GM23338 (cell line): ENCODE data around the gene CEP70. TPM values are rescaled to one million over a fixed set of nuclear protein-coding genes. Genes with fewer than 3 reads are reported as not detected.

Experiments
- ATAC-seq: fragments of 200-7000 bp; cut with Tn5 transposase; 3 replicates; pipeline ENCODE4 v1.9.1; 2020
- DNase-seq: peaks from one replicate; pipeline ENCODE4 v3.0.0-alpha.2; 2015; ENCODE audit warnings: low spot score
- H2AFZ ChIP-seq: fragments of 200-600 bp; sonication (generic); 2 replicates; pipeline ENCODE4 v1.8.0; 2016; ENCODE audit warnings: antibody characterized with exemption, mild to moderate bottlenecking, moderate library complexity
- H3F3A ChIP-seq: fragments of 200-600 bp; sonication (generic); replicated peaks from 2 replicates; pipeline ENCODE4 v1.8.0; 2017; ENCODE audit warnings: antibody characterized with exemption, mixed run types, low read depth
- H3K27ac ChIP-seq: fragments of 200-600 bp; sonication (generic); 2 replicates; pipeline ENCODE4 v1.6.1; 2016; ENCODE audit warnings: low read depth
- H3K27me3 ChIP-seq: fragments of 200-600 bp; sonication (generic); 2 replicates; pipeline ENCODE4 v1.8.0; 2016; ENCODE audit warnings: mild to moderate bottlenecking, mixed run types, moderate library complexity; ENCODE audit not compliant: insufficient read depth
- H3K36me3 ChIP-seq: fragments of 200-600 bp; sonication (generic); 2 replicates; pipeline ENCODE4 v1.8.0; 2016; ENCODE audit warnings: mild to moderate bottlenecking; ENCODE audit not compliant: insufficient read depth
- H3K4me1 ChIP-seq: fragments of 200-600 bp; sonication (generic); 2 replicates; pipeline ENCODE4 v1.8.0; 2016; ENCODE audit warnings: mild to moderate bottlenecking, moderate library complexity; ENCODE audit not compliant: insufficient read depth
- H3K4me2 ChIP-seq: fragments of 200-600 bp; sonication (generic); 2 replicates; pipeline ENCODE4 v1.7.1; 2017; ENCODE audit warnings: mixed run types
- H3K4me3 ChIP-seq: fragments of 200-600 bp; sonication (generic); 2 replicates; pipeline ENCODE4 v1.6.1; 2016; ENCODE audit warnings: mixed run types
- H3K79me2 ChIP-seq: fragments of 200-600 bp; sonication (generic); replicated peaks from 2 replicates; pipeline ENCODE4 v1.8.0; 2017; ENCODE audit warnings: mild to moderate bottlenecking; ENCODE audit not compliant: insufficient read depth
- H3K9me2 ChIP-seq: fragments of 200-600 bp; sonication (generic); 2 replicates; pipeline ENCODE4 v1.8.0; 2017; ENCODE audit not compliant: insufficient read depth
- H4K20me1 ChIP-seq: fragments of 200-600 bp; sonication (generic); replicated peaks from 2 replicates; pipeline ENCODE4 v1.8.0; 2017; ENCODE audit warnings: mild to moderate bottlenecking; ENCODE audit not compliant: insufficient read depth
- H3K27ac Mint-ChIP-seq: 2 replicates; pipeline ENCODE4 v1.8.0; 2020; ENCODE audit warnings: inconsistent platforms, mild to moderate bottlenecking, moderate library complexity, mixed read lengths
- H3K27me3 Mint-ChIP-seq: 3 replicates; pipeline ENCODE4 v1.8.0; 2022; ENCODE audit warnings: low read depth, mild to moderate bottlenecking, moderate library complexity, mixed read lengths, inconsistent platforms; ENCODE audit not compliant: insufficient read depth, poor library complexity
- H3K36me3 Mint-ChIP-seq: 3 replicates; pipeline ENCODE4 v1.8.0; 2021; ENCODE audit warnings: low read depth, mild to moderate bottlenecking, inconsistent platforms, moderate library complexity, mixed read lengths
- H3K4me1 Mint-ChIP-seq: 3 replicates; pipeline ENCODE4 v1.8.0; 2020; ENCODE audit warnings: mild to moderate bottlenecking, inconsistent platforms, mixed read lengths
- H3K4me3 Mint-ChIP-seq: 3 replicates; pipeline ENCODE4 v1.8.0; 2021; ENCODE audit warnings: moderate library complexity, mild to moderate bottlenecking, inconsistent platforms, mixed read lengths
- H3K9me3 Mint-ChIP-seq: 3 replicates; pipeline ENCODE4 v1.8.0; 2020; ENCODE audit warnings: moderate library complexity, mild to moderate bottlenecking, inconsistent platforms, mixed read lengths
- CREB1 ChIP-seq: fragments of 250-450 bp; sonication (Bioruptor Pico); IDR thresholded peaks from 2 replicates; pipeline ENCODE4 v1.5.0; 2020; ENCODE audit warnings: low read depth, mild to moderate bottlenecking, moderate library complexity
- EZH2 ChIP-seq: fragments of 200-600 bp; sonication (generic); IDR thresholded peaks from one replicate; pipeline ENCODE4 v1.8.0; 2017; ENCODE audit warnings: antibody characterized with exemption, mild to moderate bottlenecking, low read depth; ENCODE audit not compliant: unreplicated experiment
- EZH2phosphoT487 ChIP-seq: fragments of 200-600 bp; sonication (generic); IDR thresholded peaks from one replicate; pipeline ENCODE4 v1.8.1; 2018; ENCODE audit warnings: antibody characterized with exemption; ENCODE audit not compliant: unreplicated experiment
- JUNB ChIP-seq: IDR thresholded peaks from one replicate; pipeline ENCODE4 v1.6.1; 2016; ENCODE audit warnings: antibody characterized with exemption; ENCODE audit not compliant: unreplicated experiment
- NANOG ChIP-seq: IDR thresholded peaks from 2 replicates; pipeline ENCODE4 v1.6.1; 2016; ENCODE audit warnings: antibody characterized with exemption, borderline replicate concordance
- POLR2AphosphoS5 ChIP-seq: IDR thresholded peaks from 2 replicates; pipeline ENCODE4 v1.6.1; 2016; ENCODE audit warnings: antibody characterized with exemption, low read depth
- REST ChIP-seq: IDR thresholded peaks from one replicate; pipeline ENCODE4 v1.6.1; 2018; ENCODE audit warnings: antibody characterized with exemption; ENCODE audit not compliant: unreplicated experiment
- STAT1 ChIP-seq: IDR thresholded peaks from one replicate; pipeline ENCODE4 v1.6.1; 2016; ENCODE audit warnings: antibody characterized with exemption; ENCODE audit not compliant: unreplicated experiment
- ZNF114 ChIP-seq: fragments of 250-450 bp; sonication (Bioruptor Pico); IDR thresholded peaks from 2 replicates; pipeline ENCODE4 v1.5.0; 2020; ENCODE audit warnings: mild to moderate bottlenecking, moderate library complexity
- ZNF331 ChIP-seq: fragments of 250-450 bp; sonication (Bioruptor Pico); IDR thresholded peaks from 2 replicates; pipeline ENCODE4 v1.5.0; 2020; ENCODE audit warnings: low read depth, mild to moderate bottlenecking, moderate library complexity
- ZNF462 ChIP-seq: fragments of 250-450 bp; sonication (Bioruptor Pico); IDR thresholded peaks from 2 replicates; pipeline ENCODE4 v1.5.0; 2020; ENCODE audit warnings: mild to moderate bottlenecking, moderate library complexity
- polyA plus RNA-seq: library from polyadenylated mRNA; unstranded; fragments of >200 nt; fragmentation: Nextera tagmentation; extraction: Ambion mirVana; gene quantifications from 2 replicates; pipeline ENCODE4 v1.2.1, GENCODE V29; 2016
- total RNA-seq: library from RNA; depleted of rRNA; stranded (reverse); fragments of >200 nt; shearing (Covaris generic); gene quantifications from 2 replicates; pipeline ENCODE4 v1.2.3, GENCODE V29; 2014
- TF ChIP-seq, protein P1 (sequence below), 2 experiments: fragments of 200-600 bp in 1 of 2; sonication (generic) in 1 of 2; conservative IDR thresholded peaks; 2 replicates each; pipeline versions ENCODE4 v1.5.1 to v1.6.1; 2016 to 2017; ENCODE audit warnings: antibody characterized with exemption in 2 of 2, low read depth in 2 of 2, mild to moderate bottlenecking in 2 of 2, moderate library complexity in 1 of 2
- TF ChIP-seq, protein P2 (sequence below): IDR thresholded peaks from 2 replicates; pipeline ENCODE4 v1.6.1; 2016; ENCODE audit warnings: antibody characterized with exemption

CEP70 gene
- total and polyA plus RNA-seq, 2 experiments from 2014 or later: 28.8 to 31.4 TPM

- no peaks in the 10 kb centered on the region for H3K9me3 Mint-ChIP-seq
- Histone ChIP-seq H3K4me3 (no peak overlapping the region), H4K20me1 (no peaks in the 10 kb centered on the region), H3K4me1 (no peaks in the 10 kb centered on the region), H3K27me3 (no peaks in the 10 kb centered on the region), H3K9me2 (no peaks in the 10 kb centered on the region), H3K4me2 (no peak overlapping the region), H3K27ac (no peak overlapping the region), H3K79me2 (no peaks in the 10 kb centered on the region), H3K36me3 (no peaks in the 10 kb centered on the region), H2AFZ (no peak overlapping the region), H3F3A (no peaks in the 10 kb centered on the region)
- H3K36me3 Mint-ChIP-seq: no peaks in the 10 kb centered on the region
- DNase-seq (no peak), ATAC-seq (no peak)
- peaks cover 8% of the 10 kb centered on the region for H3K4me1 Mint-ChIP-seq
- no peak overlapping the region for H3K4me3 Mint-ChIP-seq
- H3K27me3 Mint-ChIP-seq: no peaks in the 10 kb centered on the region
- TF ChIP-seq EZH2phosphoT487 (no peak), STAT1 (no peak), EZH2 (no peak), ZNF114 (CRISPR knock-in tag) (no peak), POLR2AphosphoS5 (no peak), JUNB (no peak), ZNF331 (no peak), NANOG (no peak), CREB1 (no peak), ZNF462 (CRISPR knock-in tag) (no peak), REST (no peak)
- TF ChIP-seq, protein P1, sequence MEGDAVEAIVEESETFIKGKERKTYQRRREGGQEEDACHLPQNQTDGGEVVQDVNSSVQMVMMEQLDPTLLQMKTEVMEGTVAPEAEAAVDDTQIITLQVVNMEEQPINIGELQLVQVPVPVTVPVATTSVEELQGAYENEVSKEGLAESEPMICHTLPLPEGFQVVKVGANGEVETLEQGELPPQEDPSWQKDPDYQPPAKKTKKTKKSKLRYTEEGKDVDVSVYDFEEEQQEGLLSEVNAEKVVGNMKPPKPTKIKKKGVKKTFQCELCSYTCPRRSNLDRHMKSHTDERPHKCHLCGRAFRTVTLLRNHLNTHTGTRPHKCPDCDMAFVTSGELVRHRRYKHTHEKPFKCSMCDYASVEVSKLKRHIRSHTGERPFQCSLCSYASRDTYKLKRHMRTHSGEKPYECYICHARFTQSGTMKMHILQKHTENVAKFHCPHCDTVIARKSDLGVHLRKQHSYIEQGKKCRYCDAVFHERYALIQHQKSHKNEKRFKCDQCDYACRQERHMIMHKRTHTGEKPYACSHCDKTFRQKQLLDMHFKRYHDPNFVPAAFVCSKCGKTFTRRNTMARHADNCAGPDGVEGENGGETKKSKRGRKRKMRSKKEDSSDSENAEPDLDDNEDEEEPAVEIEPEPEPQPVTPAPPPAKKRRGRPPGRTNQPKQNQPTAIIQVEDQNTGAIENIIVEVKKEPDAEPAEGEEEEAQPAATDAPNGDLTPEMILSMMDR (conservative IDR thresholded peaks at IDR 0.05; ENCODE audit: low read depth in 2 of 2): no peak
- TF ChIP-seq, protein P2, sequence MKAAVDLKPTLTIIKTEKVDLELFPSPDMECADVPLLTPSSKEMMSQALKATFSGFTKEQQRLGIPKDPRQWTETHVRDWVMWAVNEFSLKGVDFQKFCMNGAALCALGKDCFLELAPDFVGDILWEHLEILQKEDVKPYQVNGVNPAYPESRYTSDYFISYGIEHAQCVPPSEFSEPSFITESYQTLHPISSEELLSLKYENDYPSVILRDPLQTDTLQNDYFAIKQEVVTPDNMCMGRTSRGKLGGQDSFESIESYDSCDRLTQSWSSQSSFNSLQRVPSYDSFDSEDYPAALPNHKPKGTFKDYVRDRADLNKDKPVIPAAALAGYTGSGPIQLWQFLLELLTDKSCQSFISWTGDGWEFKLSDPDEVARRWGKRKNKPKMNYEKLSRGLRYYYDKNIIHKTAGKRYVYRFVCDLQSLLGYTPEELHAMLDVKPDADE: no peak
- no peak overlapping the region for H3K27ac Mint-ChIP-seq
Measured at GRCh38 chr3:138476526-138476925, 117.5 kb downstream of the CEP70 start.
